Brain pericyte (primary cell): ENCODE results near the gene ADGRD1.
"Not testable (repeated sequence)": the region's sequence is repeated elsewhere in the genome, so short reads cannot be mapped to it uniquely, and the experiment has no call there.

Experiments used
- DNase-seq: peaks from one replicate; pipeline ENCODE4 v3.0.0-alpha.2; 2012; ENCODE audit warnings: low read depth, low spot score

Gene ADGRD1

DNA sequence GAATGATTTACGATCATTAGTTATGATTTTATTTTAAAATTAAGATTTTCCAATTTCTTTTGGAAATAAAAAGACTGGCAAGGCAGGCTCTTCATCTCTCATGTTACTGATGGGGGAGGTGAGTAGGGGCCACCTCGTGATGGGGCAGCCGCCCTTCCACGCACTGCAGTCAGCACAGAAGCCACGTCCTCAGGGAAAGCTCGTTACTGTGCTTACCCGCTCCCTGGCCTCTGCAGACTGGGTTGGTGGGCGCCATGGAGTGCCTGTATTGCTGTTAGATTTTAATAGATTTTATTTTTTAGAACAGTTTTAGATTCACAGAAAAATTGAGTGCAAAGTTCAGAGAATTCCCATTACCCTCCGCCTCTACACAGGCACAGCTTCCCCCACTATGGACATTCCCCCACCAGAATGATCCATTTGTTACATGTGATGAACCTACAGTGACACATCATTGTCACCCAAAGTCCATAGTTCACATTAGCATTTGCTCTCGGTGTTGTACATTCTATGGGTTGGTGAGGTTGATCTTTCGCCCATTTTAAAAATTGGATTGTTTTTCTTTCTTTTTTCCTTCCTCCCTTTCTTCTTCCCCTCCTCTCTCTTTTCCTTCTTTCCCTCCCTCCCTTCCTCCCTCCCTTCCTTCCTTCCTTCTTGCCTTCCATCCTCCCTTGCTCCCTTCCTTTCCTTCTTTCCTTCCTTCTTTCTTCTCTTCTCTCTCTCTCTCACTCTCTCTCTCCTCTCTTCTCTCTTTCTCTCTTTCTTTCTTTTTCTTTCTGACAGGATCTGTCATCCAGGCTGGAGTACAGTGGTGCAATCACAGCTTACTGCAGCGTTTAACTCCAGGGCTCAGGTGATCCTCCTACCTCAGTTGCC, 30.7 kb downstream of the ADGRD1 start:
- DNase-seq = no peak

DNA sequence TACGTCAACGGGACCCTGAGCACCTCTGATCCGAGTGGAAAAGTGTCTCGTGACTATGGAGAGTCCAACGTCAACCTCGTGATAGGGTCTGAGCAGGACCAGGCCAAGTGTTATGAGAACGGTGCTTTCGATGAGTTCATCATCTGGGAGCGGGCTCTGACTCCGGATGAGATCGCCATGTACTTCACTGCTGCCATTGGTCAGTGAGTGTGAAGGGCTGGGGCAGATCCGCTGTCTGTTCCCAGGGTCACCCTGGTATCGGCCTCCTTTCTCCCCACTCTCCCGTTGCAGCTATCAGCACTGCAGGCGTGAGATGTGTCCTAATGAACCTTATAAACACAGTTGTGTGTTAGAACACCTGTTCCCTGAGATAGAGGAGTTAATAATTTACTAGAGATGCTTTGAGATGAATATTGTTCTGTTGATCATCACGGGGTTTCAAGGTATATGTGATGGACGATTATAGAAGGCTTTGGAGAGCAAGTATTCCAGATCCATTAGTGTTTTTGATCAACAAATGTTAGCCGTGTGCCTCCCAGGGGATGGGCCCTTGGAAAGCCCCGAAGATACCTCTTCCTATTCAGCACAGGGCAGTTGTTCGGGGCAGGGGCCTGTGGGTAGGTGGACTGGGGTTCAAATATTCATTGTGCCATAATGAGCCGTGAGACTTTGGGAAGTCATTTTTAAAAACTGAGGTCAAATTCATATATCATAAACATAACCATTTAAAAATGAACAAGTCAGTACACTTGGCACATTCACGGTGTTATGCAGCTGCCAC, 33.6 kb downstream of the ADGRD1 start:
- no peak for DNase-seq

DNA sequence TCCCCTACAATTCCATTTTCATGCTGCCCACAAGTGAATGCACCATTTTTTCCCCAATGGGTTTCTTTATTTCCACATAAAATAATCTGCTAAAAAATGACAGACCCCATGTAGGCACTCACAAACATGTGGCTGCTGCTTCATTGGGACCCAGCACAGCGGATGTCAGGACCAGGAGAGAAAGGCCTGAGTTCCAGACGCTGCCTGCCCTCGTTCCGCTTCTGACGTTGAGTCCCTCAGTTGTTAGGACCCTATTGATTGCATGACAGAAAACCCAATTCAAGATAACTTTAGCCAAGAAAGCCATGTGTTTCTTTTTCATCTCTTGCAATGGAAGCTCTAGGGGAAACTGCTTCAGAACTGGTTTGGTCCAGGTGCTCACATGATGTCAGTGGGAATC, 34.6 kb downstream of the ADGRD1 start:
- no peak for DNase-seq

DNA sequence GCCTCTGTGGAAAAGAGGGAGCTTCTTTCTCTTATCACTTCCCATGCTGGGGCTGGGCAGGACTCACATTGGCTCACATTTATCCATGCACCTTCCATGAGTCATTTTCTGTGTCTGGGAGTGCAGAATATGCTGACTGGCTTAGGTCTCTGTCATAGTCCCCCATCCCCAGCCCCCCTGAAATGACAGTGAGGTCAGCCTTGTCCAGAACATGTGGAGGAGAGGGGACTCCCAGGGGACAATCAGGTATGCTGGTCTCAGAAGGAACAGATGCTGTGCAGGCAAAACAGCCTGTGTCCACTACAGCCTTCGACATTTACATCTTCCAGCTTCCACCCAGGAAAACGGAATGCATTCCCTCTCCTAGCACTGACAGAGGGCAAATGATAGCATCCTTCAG, 35.0 kb downstream of the ADGRD1 start:
- no peak for DNase-seq

DNA sequence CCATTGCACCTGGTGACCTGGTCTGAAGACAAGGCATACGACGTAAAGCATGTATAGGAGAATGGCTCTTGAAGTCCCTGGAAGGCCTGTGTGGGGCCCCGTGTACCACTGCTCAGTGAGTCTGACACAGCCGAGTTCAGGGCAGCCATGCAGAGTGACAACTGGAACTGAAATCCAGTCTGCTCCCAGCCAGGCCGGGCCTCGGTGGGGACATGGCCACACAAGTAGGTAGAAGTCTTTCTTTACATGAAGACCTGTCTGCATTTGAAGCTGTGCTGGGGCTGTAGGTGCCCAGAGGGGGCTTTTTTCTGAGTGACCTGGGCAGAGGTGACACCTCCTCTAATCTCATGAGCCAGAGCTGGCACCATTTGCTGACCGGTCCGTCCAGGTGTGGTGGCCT, 35.7 kb downstream of the ADGRD1 start:
- DNase-seq = no peak

DNA sequence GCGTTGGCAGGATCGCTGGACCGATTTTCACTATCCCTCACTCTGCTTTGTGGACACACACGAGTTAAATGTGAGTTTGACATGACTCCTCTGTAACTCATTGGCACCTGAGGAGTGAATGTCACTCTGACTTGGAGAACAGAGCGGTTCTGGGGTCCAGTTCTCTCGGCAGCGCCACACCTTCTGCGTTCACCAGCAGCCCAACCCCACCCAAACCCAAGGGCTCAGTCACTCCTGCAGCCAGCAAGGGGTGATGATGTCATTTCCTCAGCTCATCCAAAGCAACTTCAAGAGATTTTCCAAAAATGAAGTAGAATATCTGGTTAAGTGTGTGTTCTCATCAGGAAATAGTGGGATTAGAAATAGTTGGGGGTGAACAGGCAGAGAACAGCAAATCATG, 36.3 kb downstream of the ADGRD1 start:
- DNase-seq = no peak

DNA sequence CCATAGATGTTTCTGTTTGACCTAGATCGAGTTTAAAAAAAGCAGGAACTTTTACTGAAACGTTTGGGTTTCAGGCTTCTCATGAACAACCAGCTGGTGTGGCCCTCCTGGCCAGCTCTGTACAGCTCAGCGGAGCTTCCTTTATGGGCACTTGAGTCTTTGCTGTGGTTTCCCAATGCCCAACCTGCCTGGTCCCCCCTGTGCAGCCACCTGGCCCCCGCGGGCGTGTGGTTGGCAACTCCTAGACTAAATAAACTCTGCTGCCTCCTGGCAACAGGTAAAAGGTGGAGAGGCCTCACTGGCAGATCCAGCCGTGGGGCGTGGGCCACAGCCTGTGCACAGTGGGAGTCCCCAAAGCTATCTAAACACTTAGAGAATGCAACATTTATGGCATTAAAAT, 38.7 kb downstream of the ADGRD1 start:
- DNase-seq = no peak

DNA sequence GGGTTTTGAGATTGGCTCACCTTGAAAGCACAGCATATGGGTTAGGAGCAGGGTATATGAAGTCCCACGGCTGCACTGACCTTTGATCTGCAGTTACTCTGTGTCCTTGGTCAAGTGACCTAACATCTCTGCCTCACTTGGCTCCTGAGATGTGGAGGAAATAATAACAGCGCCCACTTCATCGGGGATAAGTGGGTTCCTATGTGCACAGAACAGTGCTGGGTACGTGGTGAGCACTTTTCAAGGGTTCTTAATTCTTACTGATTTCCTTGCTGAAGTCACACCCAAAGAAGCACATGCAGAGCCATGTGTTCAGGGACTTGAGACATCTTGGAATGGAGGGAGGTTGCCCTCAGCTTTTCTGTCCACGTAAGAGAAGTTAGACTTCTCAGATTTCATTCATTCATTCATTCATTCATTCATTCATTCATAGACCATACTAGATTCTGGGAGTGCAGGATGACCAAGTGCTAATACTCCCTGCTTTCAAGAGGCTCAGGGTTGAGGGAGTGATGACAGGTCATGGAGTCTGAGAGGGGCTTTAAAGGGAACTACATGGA, 39.4 kb downstream of the ADGRD1 start:
- no peak for DNase-seq

DNA sequence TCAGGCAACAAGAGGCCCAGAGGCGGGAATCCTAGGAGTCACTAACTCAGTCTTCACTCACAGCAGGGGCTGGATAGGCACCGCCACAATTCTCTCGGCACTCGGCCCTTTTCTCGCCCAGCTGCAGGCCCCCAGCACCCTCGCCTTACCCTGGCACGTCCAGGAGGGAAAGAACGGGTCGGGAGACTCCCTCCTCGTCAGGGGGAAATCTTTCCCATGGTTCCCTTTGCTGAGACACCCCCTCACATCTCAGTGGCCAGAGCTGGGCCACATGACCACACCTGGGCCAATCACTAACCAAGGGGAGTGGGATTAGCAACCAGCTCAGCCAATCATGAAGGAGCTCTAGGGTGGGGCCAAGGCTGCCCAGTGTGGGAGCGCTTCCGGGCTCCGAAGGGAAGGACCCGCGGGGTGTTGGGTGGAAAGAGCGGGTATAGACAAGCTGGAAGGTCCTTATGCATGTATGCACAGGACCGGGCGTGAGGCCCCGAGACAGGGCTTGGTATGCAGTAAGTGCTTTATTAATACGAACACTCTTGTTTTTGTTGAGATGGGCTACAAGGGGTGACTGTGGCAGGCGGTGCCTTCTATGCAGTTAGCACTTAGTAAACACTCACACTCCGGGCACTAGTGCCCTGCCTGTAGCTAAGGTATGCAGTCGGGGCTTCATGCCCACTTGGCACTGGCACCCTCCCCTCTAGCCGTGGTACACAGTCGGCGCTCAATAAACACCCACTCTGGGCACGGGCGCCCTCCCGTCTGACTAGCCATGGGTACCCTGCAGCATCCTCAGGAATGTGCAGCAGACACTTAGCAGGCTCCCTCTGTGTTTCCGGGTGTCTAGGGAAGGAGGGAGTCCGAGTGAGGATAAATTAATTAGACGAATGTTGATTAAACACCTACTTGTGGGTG, 40.3 kb downstream of the ADGRD1 start:
- DNase-seq = no peak

DNA sequence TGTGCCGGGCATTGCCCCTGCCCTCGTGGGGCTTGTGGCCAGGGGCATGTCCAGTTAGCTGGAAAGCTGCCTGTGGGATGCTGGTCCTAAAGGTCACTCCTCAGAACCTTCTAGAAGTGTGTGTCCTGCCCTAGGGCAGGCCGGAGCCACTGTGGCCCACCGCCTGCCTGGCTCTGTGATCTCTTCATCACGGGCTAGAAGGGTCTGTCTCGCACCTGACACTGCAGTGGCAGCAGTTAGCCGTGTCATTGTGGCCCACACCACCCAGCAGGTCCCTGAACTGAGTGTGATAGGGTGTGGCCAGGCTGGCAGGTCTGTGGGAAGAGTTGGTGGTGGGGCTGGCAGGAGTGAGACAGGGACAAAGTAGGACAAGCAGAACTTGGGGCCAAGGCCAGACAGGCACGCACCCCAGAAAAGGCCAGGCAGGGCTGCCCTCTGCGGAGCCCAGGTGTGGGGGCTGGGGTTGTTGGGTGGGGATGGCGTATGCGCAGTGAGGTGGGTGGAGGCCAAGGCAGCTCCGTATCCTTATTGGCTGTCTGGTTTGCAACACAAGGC, 41.2 kb downstream of the ADGRD1 start:
- no peak for DNase-seq

DNA sequence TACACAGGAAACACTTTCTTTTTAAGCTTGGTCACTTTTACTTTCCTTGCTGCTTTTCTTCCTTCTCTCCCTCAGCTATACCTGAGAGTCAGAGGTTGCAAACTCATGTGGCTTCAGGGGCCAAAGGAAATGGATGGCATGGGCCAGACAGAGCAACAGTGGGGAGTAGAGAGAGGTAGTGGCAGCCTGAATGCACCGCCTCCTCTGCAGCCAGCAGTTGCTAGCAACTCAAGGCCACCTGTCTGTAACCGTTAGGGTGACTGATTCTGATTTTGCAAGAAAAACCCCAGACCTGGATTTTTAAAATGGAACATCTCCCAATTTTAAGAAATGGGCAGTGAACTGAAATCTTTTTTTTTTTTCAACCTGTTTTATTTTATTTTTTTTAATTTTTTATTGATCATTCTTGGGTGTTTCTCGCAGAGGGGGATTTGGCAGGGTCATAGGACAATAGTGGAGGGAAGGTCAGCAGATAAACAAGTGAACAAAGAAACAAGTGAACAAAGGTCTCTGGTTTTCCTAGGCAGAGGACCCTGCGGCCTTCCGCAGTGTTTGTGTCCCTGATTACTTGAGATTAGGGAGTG, 41.8 kb downstream of the ADGRD1 start:
- DNase-seq = not testable (repeated sequence)

DNA sequence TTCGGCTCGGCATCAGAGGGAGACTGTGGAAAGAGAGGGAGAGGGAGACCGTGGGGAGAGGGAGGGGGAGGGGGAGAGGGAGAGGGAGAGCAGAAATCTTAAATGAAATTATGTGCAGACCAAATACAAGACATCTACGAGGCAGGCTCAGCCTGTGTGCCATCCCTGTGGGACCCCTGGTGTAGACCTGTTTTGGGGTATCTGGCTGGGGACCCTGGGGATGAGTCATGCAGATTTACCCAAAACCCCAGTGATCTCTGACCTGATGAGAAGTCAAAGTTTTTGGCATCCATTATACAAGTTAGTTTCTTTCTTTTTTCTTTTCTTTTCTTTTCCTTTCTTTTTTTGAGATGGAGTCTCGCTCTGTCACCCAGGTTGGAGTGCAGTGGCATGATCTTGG, 44.4 kb downstream of the ADGRD1 start:
- DNase-seq = no peak

DNA sequence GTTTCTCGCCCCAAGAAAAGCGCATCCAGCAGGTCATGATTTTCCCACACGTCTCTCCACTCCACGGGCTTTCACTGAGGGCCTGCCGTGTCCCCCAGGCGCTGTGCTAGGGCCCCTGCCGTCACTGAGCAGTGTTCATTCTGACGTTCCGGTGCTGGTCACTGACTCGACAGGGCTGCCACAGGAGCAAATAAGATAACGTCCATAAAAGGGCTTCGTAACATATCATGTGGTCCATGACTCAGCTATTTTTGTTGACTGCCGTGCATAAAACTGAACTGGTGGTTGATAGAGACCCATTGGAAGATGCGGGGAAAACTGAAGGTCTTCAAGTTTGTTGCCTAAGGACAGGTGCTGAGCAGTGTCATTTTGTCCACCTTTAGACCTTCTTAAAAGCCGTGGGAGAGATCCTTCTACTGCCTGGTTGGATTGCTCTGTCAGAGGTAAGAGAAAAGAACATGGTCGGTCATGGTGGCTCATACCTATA, 46.3 kb downstream of the ADGRD1 start:
- DNase-seq = no peak

DNA sequence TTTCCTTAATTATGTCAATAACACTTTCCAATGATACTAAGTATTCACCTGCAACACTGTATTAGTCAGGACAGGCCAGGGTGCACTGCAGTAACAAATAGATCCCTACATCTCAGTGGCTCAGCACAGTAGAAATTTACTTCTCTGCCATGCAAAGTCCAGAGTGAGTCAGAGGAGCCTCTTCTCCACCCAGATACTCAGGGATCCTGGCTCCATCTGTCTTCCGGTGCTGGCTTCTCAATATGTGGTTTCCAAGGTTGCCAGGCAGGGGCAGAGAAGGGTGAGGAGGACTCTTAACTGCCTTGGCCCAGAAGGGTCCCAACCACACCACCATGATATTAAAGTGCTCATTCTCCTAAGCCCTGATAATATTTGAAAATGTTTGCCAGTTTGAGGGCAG, 47.8 kb downstream of the ADGRD1 start:
- no peak for DNase-seq

DNA sequence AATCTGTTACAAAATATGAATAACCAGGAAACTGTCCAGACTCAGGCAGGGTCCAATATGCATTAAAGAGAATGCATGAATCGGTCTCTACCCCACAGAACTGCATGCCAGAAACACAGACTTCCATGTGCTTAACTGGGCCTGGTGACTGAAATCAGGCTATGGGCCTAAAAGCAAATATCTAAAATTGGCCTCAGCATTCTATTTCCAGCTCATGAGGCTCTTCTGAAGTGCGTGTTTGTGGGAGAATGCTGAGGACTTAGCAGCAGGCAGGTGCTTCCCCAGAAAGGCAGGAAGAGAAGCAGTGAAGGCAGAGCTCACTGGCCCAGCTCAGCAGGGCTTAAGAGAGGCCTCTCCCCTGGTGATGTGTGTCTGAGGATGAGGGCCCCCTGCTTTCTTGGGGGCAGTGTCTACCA, 48.5 kb downstream of the ADGRD1 start:
- DNase-seq = no peak

DNA sequence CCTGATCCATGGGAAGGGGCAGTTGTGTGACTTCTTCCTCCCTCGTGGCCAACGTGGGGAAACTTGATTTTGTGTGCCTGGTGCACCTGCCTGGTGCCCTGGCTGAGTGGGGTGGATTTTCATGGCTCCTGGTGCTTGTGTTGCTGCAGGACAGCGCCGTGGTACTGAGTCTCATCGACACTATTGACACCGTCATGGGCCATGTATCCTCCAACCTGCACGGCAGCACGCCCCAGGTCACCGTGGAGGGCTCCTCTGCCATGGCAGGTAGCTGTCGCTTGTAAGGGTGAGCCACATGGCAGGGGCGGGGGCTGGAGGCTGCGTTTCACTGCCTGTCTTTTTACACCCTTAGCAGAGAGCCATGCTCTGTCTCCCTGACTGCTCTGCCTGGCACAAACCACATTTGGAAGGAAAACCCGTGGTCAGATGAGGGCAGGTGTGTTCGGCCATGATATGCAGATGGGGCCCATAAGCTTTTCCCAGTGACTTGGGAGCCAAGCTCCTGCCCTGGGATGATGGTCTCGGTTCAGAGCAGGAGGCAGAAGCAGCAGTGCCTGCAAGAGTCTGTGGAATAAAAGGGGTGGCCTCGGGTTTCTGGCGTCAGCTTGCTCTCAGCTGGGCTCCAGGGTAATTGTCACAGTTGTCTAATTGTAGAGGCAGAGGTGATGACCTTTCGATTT, 49.5 kb downstream of the ADGRD1 start:
- no peak for DNase-seq

DNA sequence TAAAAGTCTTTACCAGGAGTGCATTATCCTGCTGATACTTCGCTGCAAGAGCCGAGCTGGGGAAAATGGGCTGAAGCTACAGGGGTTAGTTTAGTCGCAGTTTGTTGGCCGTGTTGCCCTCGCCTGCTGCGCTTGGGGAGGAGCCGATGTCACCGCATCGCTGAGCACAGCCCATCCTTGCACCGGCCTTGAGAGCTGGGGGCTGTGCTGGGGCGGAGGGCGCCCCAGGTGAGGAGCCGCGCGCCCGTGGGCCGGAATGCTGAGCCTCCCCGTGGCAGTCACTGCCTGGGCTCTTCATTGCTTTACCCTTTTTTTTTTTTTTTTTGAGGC, 50.0 kb downstream of the ADGRD1 start:
- no peak for DNase-seq

DNA sequence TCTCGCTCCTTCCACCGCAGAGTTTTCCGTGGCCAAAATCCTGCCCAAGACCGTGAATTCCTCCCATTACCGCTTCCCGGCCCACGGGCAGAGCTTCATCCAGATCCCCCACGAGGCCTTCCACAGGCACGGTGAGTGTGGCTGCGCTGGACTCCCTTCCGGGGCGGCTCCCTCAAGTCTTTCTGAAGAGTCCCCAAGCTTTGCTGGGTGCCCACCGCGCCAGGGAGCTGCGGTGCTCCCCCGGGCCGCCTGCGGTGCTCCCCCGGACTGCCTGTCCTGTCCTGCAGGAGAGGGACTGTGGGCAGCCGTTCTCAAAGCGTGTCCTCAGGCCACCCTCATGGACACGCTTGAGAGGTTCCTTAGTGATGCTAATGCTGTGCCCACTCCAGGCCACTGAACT, 50.5 kb downstream of the ADGRD1 start:
- DNase-seq = no peak

DNA sequence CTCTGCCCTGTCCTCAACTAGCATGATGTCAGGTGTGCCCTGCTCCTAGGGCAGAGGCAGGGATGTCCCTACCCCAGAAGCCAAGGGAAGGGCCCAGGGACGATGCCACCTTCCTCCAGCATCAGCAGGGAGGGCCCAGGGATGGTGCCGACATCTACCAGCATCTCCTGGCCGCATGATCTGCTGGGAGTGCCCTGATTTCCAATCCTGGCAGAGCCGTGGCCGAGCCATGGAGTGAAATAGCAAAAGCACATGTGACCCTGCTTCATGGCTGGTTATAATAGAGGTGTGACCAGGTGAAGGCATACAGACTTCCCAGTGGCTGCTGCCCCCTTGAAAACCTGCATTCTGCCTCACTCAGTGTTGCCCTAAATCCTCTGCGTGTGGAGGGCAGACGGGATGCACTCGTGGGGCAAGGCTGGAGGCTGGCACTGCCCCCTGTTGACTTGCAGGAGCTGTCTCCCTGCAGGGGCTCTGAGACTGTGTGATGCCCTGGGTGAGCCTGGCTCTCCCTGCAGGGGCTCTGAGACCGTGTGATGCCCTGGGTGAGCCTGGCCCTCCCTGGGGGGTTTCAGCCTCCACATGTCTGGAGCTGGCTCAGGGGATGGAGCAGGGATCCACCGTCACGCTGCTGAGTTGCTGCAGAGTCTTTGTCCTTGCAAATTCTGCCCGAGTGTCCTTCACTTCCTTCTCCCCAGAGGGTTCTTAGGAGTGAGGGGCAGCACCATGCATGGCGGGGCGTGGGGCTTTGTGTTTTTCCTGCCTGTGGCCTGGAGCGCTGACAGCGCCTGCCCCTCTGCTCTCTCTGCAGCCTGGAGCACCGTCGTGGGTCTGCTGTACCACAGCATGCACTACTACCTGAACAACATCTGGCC, 51.7 kb downstream of the ADGRD1 start:
- no peak for DNase-seq
